Epidermal melanocyte (primary cell): ENCODE results near the gene TRIM49D1.
"Not testable (repeated sequence)": the region's sequence is repeated elsewhere in the genome, so short reads cannot be mapped to it uniquely, and the experiment has no call there.

Source experiments
- DNase-seq: peaks from one replicate; pipeline ENCODE4 v3.0.0; 2011; ENCODE audit warnings: low spot score; ENCODE audit not compliant: insufficient read length

Gene TRIM49D1, protein sequence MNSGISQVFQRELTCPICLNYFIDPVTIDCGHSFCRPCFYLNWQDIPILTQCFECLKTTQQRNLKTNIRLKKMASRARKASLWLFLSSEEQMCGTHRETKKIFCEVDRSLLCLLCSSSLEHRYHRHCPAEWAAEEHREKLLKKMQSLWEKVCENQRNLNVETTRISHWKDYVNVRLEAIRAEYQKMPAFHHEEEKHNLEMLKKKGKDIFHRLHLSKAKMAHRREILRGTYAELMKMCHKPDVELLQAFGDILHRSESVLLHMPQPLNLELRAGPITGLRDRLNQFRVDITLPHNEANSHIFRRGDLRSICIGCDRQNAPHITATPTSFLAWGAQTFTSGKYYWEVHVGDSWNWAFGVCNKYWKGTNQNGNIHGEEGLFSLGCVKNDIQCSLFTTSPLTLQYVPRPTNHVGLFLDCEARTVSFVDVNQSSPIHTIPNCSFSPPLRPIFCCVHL

DNA sequence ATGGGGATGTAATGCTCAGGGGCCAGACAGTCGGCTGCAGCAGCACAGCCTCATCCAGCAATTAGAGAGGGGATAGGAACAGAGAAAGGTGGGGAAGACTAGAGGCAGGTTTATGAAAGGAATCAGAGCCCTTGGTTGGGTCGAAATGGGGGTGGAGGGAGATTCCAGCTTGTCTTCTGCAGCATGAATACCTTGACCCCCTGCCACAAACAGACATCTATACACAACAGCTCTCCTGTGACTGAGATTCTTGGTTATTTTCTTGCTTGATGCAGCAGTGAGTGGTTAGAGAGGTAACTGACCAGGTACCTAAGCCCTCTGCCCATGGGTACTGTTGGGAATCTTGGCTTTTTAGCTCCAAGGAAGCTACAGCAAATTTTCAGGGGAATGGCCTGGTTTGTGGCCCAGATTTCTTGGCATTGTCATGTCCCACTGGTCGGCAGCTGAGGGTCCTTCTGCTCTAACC, at the start of gene TRIM49D1:
TSS of gene TRIM49D1 (minus strand) at position 51 of the 466 bp plus-strand sequence. CDS start 4,535 bp downstream, outside the sequence.
- DNase-seq, result no peak

DNA sequence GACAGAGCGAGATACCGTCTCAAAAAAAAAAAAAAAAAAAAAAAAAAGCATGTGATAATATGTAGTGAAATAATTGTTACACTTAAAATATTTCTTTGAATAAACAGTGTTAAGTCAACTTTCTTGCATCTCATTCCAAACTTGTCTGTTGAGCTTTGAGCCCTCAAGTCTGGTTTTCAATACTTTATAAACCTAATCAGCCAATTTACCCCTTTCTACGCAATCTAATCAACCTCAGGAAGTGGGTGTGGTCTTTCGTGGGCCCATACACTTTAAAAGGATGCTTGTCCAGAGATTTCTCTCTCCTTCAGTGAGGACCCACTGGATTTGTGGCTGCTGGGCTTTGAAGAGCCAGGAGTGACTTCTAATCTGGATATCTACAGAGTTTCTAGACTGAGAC, 43.7 kb upstream of the TRIM49D1 start, which contains the start of gene TRIM64:
TSS of gene TRIM64 (plus strand) at position 301 of the 400 bp plus-strand sequence. CDS start 2,467 bp downstream, outside the sequence.
- not testable (repeated sequence) for DNase-seq

DNA sequence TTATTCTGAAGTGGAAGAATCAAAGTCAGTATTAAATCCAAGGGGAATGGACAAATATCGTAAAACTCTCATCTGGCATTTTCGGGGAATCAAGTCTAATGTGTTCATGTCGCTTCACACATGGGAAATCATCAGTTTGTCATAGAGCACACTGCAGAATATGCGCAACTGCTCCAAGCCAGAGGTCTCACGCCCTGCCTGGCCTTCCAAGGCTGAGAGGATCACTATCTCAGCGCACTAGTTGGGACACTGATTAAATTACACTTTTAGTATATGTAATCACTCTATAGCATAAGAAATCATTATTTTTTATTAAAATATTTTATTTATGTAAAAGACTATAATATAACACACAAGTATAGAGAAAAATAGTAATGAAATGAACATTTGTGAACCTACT, 38.8 kb upstream of the TRIM49D1 start:
- DNase-seq, result not testable (repeated sequence)

DNA sequence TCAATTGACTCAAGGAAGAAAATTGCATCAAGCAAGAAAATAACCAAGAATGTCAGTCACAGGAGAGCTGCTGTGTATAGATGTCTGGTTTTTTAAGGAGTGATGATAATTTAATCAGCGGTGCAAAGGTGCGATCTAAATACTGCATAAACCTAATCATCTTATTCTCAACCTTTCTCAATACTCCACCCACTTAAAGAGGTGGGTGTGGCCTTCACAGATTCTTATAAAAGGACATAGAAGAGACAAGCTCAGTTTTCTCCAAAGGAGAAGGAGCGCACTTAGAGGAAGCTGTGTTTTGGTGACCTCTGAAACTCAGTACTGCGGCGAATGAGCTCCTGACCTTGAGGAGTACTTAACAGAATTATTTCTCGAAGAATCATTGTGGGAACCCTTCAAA, 1.7 kb upstream of the TRIM49D1 start, which contains the start of gene TRIM49D2:
TSS of gene TRIM49D2 (plus strand) at position 301 of the 400 bp plus-strand sequence. CDS start 2,698 bp downstream, outside the sequence.
- not testable (repeated sequence) for DNase-seq

DNA sequence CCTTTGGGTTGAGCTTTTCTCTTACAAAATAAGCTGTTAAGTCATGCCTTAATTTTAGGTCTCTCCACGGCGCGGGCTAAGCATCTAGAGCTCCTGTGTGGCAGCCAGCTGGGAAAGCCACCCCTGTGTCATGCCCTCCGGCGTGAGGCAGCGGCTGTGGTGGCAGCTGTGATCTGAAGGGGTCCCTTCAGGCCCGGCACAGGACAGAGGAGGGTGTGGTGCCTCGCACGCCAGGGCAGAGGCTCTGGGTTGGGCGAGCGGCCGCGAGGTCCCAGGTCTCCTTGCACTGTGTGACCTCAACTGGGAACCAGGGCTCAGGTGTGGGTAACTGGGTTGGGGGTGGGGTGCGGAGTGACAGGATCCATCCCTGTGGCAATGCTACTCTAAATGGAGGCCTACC, 21.2 kb downstream of the TRIM49D1 start:
- DNase-seq, result not testable (repeated sequence)

DNA sequence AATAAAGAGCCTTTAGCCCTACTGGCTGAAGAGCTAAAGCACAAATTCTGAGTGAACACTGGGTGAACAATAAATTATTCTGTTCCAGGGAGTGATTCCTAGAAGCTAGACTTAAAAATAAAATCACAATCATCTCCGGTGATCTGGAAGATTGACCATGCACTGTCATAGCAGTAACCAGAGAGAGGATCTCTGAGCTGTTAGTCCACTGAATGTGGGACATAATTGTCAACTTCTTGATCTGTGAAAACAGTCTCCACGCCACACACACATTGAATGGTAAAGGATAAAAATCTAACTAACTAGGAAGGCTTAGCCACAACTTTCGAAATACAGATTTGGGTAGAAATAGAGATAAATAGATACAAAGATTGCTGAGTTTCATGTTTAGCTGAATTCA, 28.8 kb downstream of the TRIM49D1 start:
- DNase-seq, result not testable (repeated sequence)

DNA sequence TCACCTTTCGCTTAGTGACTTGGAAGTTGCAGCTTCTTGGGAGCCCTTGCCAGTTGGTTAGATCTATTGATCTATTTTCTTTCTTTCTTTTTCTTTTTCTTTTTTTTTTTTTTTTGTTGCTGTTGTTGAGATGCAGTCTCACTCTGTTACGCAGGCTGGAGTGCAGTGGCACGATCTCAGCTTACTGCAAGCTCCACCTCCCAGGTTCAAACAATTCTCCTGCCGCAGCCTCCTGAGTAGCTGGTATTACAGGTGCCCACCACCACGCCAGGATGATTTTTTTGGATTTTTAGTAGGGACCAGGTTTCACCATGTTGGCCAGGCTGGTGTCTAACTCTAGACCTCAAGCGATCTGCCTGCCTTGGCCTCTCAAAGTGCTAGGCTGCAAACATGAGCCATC, 44.5 kb downstream of the TRIM49D1 start:
- not testable (repeated sequence) for DNase-seq

DNA sequence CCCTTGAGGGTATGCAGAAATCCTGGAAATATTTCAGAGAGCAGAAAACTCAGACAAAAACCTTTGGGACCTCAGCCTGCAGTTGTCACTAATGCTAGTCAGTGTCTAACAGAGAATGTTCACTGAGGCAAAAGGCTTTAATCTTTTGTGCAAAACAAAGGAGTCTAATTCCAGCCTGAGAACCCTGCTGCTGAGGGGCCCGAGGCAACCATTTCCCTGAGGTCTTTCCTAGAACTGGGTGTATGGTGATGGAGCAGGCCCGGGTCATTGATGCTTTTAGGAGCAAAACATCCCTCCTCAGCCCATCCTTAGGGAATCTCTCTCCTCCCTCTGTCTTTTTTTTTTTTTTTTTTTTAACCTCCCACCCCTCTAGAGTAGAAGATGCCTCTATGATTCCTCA, 49.5 kb downstream of the TRIM49D1 start:
- not testable (repeated sequence) for DNase-seq

DNA sequence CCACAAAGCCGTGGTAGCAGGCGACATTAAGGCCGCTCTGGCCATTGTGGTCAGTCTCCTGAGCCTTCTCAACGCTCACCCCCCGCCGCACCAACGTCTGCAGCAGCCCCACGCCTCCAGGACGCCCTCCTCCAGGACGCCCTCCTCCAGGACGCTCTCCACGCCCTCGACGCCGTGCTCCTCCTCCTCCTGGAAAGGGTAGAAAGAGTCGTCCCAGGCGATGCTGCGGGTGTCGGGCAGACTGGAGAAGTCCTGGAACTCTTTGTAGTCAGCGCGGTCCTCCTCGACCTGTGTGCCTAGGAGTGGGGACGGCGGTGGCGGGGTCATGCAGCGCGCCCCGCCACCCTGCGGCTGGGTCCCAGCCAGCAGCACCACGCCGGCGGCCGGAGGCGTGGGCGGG, 56.8 kb downstream of the TRIM49D1 start:
- not testable (repeated sequence) for DNase-seq

DNA sequence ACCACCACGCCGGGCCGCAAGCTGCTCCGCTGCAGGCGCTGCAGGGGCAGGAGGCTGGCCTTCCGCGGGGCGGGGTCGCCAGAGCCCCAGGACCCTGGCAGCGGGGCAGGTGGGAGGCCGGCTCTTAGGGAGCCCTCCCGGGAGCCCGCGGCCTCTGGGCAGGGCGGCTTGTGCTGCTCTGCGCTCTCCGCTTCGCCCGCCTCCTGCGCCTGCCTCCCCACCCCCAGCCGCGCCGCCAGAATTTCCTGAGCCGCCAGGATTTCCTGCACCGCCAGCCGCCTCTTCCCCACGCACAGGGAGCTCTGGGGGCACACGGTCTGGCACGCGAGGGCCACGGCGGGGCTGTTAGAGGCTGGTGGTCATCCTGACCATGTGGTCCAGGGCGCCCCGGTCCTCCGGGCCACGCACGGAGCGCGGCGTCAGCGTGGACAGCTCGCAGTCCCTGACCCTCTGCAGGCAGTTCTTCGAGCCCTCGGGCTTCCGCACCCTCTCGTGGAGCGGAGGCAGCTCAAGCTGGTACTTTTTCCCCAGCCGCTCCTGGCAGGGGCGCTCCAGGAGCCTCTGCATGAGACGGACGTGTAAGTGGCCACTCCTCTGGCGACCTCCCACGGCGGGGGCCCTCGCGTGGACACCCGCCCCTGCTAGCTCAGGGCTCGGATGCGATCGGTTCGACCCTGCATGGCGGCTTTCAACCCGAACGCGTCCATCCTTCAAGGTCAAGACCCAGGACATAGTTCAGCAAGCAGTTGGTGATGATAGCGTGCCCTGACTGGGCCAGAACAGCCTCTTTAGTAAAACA, 57.9 kb downstream of the TRIM49D1 start:
- not testable (repeated sequence) for DNase-seq
